ENCODE measurements around the gene NFIL3. TPM values are rescaled to one million over a fixed set of nuclear protein-coding genes. Genes with fewer than 3 reads are reported as not detected.

NFIL3 gene
- total and polyA plus RNA-seq, 2 of the 4 experiments (the other 2 are of a cell fraction), result 27.6 to 27.7 TPM

DNA sequence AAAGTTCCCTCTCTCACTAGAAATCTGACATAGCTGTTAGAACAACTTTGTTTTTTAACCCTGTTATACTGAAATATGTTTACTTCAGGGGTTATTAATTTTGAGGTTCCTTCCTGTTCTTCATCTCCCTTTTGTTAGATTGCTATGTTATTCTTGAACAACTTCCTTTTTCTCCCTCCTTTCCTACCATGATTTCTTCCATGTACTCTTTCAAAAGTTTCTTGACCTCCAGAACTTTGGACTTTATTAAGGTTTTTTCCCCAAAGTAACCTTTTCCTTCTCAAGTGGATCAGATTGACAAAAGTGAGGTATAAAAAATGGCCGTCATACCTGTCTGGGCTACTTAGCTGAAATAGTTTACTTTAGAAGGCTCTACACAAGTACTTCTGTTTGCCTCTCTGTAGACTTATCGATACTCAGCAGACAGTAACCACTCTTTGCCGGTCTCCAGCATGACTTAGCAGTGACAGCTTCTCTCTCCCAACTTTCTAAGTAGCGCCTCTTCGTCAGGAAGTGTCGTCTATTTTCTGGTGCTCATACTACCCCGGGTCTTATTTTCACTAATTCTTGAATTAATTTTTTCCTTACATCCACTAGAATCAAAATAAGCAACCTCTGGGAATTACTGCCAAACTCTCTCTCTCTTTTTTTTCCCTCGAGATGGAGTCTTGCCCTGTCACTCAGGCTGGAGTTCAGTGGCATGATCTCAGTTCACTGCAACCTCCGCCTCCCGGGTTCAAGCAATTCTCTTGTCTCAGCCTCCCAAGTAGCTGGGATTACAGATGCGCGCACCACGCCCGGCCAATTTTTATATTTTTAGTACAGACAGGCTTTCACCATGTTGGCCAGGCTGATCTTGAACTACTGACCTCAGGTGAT lies 19.7 kb downstream of the NFIL3 start:
- Histone ChIP-seq H2BK120ac (ENCODE audit: low read depth, low read length) (no peak overlapping the region), H3K56ac (ENCODE audit: extremely low read depth, insufficient read depth, low read length) (no peak overlapping the region), H2BK20ac (ENCODE audit: low read depth, low read length) (no peak overlapping the region), H3K36me3 (ENCODE audit: control insufficient read depth, insufficient read depth, low read length) (peaks cover 15% of the 10 kb centered on the region), H2AFZ (replicated peaks; ENCODE audit: low read length, poor library complexity) (no peak overlapping the region), H2BK5ac (ENCODE audit: low read depth, low read length, poor library complexity, severe bottlenecking) (no peak overlapping the region), H4K5ac (ENCODE audit: low read depth, low read length) (no peak overlapping the region), H2BK15ac (ENCODE audit: low read depth, low read length) (no peak overlapping the region), H3K4me1 (ENCODE audit: control insufficient read depth, insufficient read depth, low read length) (peaks cover 4% of the 10 kb centered on the region; the same call in 1 of the 2 replicates), H3K9me3 (ENCODE audit: control insufficient read depth, insufficient read depth, low read length) (no peaks in the 10 kb centered on the region), H3K4me2 (ENCODE audit: low read depth, low read length) (no peak overlapping the region), H3K23ac (ENCODE audit: low read depth, low read length) (no peak overlapping the region), H3K79me1 (ENCODE audit: low read depth in 1 of 2, low read length in 2 of 2) (peaks cover 17 to 36% of the 10 kb centered on the region in 2 experiments; a peak in 3 of 4 replicates), H2AK5ac (ENCODE audit: low read depth, low read length) (no peak overlapping the region), H2AK9ac (replicated peaks; ENCODE audit: low read depth, low read length, poor library complexity) (no peak overlapping the region), H4K8ac (ENCODE audit: low read depth in 2 of 2, low read length in 2 of 2) (no peak overlapping the region), H4K91ac (ENCODE audit: insufficient read depth, low read depth, low read length) (no peak overlapping the region), H3K4ac (ENCODE audit: low read depth, low read length) (no peak overlapping the region), H4K20me1 (ENCODE audit: insufficient read depth, low read length) (peaks cover 9% of the 10 kb centered on the region), H3K14ac (replicated peaks; ENCODE audit: low read depth, low read length) (no peak overlapping the region), H3K27me3 (ENCODE audit: control insufficient read depth, insufficient read depth, low read length) (no peaks in the 10 kb centered on the region), H3K27ac (ENCODE audit: insufficient read depth, low read length) (no peak overlapping the region), H3K18ac (ENCODE audit: low read depth, low read length) (no peak overlapping the region), H3K4me3 (ENCODE audit: insufficient read depth, low read depth, low read length) (no peak overlapping the region), H3K9ac (ENCODE audit: low read depth, low read length) (no peak overlapping the region), H3K9me1 (ENCODE audit: insufficient read depth, low read length) (peaks cover 5% of the 10 kb centered on the region)
- dilution Hi-C loops (cut with HindIII; ENCODE audit: low sequenced_read_pairs, unreplicated experiment), result no loop called here
- BruUV-seq (replicated peaks), result no TSS peak
- ATAC-seq (ENCODE audit: low read depth), result no peak
- intact Hi-C loops (cut with micrococcal nuclease), result no loop called here
- POLR2A ChIA-PET (ENCODE audit: unreplicated experiment), result no interaction called here
- no peak for DNase-seq
- TF ChIP-seq, protein P1, sequence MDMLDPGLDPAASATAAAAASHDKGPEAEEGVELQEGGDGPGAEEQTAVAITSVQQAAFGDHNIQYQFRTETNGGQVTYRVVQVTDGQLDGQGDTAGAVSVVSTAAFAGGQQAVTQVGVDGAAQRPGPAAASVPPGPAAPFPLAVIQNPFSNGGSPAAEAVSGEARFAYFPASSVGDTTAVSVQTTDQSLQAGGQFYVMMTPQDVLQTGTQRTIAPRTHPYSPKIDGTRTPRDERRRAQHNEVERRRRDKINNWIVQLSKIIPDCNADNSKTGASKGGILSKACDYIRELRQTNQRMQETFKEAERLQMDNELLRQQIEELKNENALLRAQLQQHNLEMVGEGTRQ (IDR thresholded peaks at IDR 0.05; ENCODE audit: low read depth, low read length), result no peak
- TF ChIP-seq POLR2A (IDR thresholded peaks at IDR 0.05; ENCODE audit: low read depth, low read length), result no peak
- TF ChIP-seq MAFK (IDR thresholded peaks at IDR 0.05; ENCODE audit: low read depth, low read length), result no peak
- no peak for TF ChIP-seq BHLHE40 (IDR thresholded peaks at IDR 0.05; ENCODE audit: low read depth, low read length)
- no peak for TF ChIP-seq RFX5 (IDR thresholded peaks at IDR 0.05; ENCODE audit: low read depth, low read length)
- TF ChIP-seq RCOR1 (IDR thresholded peaks at IDR 0.05; ENCODE audit: insufficient replicate concordance, low read length), result no peak
- no peak for TF ChIP-seq FOS (IDR thresholded peaks at IDR 0.05; ENCODE audit: low read depth, low read length)
- no peak for TF ChIP-seq RAD21 (IDR thresholded peaks at IDR 0.05; ENCODE audit: low read length)
- no peak for TF ChIP-seq CHD1 (IDR thresholded peaks at IDR 0.05; ENCODE audit: low read depth, low read length)
- no peak for TF ChIP-seq MAZ (IDR thresholded peaks at IDR 0.05; ENCODE audit: borderline replicate concordance, low read depth, low read length)
- TF ChIP-seq CEBPB (IDR thresholded peaks at IDR 0.05; ENCODE audit: low read depth, low read length), result no peak
- TF ChIP-seq, protein P2, sequence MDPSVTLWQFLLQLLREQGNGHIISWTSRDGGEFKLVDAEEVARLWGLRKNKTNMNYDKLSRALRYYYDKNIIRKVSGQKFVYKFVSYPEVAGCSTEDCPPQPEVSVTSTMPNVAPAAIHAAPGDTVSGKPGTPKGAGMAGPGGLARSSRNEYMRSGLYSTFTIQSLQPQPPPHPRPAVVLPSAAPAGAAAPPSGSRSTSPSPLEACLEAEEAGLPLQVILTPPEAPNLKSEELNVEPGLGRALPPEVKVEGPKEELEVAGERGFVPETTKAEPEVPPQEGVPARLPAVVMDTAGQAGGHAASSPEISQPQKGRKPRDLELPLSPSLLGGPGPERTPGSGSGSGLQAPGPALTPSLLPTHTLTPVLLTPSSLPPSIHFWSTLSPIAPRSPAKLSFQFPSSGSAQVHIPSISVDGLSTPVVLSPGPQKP (IDR thresholded peaks at IDR 0.05; ENCODE audit: borderline replicate concordance, low read depth, low read length), result no peak
- TF ChIP-seq NFE2L2 (IDR thresholded peaks at IDR 0.05; ENCODE audit: low read depth, low read length), result no peak
- TF ChIP-seq SMC3 (IDR thresholded peaks at IDR 0.05; ENCODE audit: low read depth, low read length), result no peak
- no peak for TF ChIP-seq MXI1 (IDR thresholded peaks at IDR 0.05; ENCODE audit: borderline replicate concordance, low read depth, low read length)
- CTCF ChIA-PET, result no interaction called here
- WGBS, 2 experiments (ENCODE audit: extremely low coverage in 2 of 2, insufficient read length in 1 of 2), result 97% methylated on average over 14 of the region's 14 CpGs; no CpG with 5 or more reads in 1 of the 2 experiments
- in situ Hi-C loops (cut with MboI; ENCODE audit: low sequenced_read_pairs), result no loop called here
